Stomach smooth muscle (tissue), 2 donors: Measurements from ENCODE around the gene CDC45.

Source experiments
- H3K27ac ChIP-seq: one replicate; pipeline ENCODE4 v1.7.0; 2013; ENCODE audit warnings: mild to moderate bottlenecking, low read length, inconsistent platforms
- H3K27me3 ChIP-seq, 2 donors: one replicate each; pipeline ENCODE4 v1.7.0; 2013; ENCODE audit warnings: low read length in 2 of 2; ENCODE audit not compliant: insufficient read depth in 2 of 2, control insufficient read depth in 1 of 2
- H3K36me3 ChIP-seq, 2 donors: one replicate each; pipeline ENCODE4 v1.7.0; 2013; ENCODE audit warnings: low read length in 2 of 2; ENCODE audit not compliant: control insufficient read depth in 2 of 2, insufficient read depth in 2 of 2
- H3K4me1 ChIP-seq: one replicate; pipeline ENCODE4 v1.7.0; 2013; ENCODE audit warnings: low read length; ENCODE audit not compliant: control insufficient read depth, insufficient read depth
- H3K4me3 ChIP-seq, 2 donors: one replicate each; pipeline ENCODE4 v1.7.0; 2013; ENCODE audit warnings: low read length in 2 of 2
- H3K9ac ChIP-seq, 2 donors: one replicate each; pipeline ENCODE4 v1.7.0; 2013; ENCODE audit warnings: low read length in 2 of 2, mild to moderate bottlenecking in 1 of 2
- H3K9me3 ChIP-seq, 2 donors: one replicate each; pipeline ENCODE4 v1.7.0; 2013; ENCODE audit warnings: low read length in 2 of 2; ENCODE audit not compliant: control insufficient read depth in 2 of 2
- donor health status: healthy.
- donor health status: Pancreatic carcinoma.

Gene CDC45

DNA sequence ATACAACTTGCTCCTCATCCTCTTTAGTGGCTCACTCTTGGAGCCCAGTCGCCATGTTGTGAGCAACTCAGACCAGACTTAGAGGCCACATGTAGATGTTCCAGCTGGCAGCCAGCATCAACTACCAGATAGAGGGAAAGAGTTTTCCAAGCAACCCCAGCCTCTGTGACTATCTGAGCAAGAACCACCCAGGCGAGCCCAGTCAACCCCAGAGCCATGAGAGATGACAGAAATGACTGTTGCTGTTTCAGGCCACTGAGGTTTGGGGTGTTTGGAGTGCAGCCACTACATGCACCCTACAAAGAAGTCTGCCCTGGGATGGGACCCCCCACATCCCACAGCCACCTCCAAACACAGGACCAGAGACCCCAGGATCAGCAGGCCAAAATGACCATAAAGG, 69.2 kb downstream of the CDC45 start:
- H3K9me3 ChIP-seq = peaks cover 0 to 2% of the 10 kb centered on the region in 2 donors
- no peaks in the 10 kb centered on the region for H3K36me3 ChIP-seq
- H3K27me3 ChIP-seq = peaks cover 4 to 6% of the 10 kb centered on the region in 2 donors
- no peaks in the 10 kb centered on the region for H3K4me1 ChIP-seq
- H3K27ac ChIP-seq = no peak overlapping the region
- no peak overlapping the region for H3K9ac ChIP-seq
- H3K4me3 ChIP-seq = no peak overlapping the region

- Histone ChIP-seq H3K4me1 (no peaks in the 10 kb centered on the region), H3K9me3 (peaks cover 0 to 2% of the 10 kb centered on the region in 2 donors), H3K36me3 (no peaks in the 10 kb centered on the region), H3K27me3 (peaks cover 2 to 3% of the 10 kb centered on the region in 2 donors), H3K27ac (no peak overlapping the region), H3K9ac (no peak overlapping the region), H3K4me3 (no peak overlapping the region)
These were observed 69.7 kb downstream of the CDC45 start for GRCh38 chr22:19549428-19549827.

DNA sequence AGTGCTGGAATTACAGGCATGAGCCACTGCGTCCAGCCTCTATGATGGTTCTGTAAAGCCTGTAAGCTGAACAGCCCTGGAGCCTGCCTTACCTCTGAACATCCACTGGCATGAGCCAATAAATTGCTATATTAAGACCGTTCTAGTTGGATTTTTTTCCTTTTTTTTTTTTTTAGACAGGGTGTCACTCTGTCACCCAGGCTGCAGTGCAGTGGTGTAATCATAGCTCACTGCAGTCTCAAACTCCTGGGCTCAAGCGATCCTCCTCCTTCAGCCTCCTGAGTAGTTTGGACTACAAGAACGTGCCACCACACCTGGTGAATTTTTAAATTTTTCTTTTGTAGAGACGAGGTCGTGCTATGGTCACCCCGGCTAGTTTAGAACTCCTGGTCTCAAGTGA, 70.7 kb downstream of the CDC45 start:
- no peaks in the 10 kb centered on the region for H3K27me3 ChIP-seq
- peaks cover 0 to 2% of the 10 kb centered on the region in 2 donors for H3K9me3 ChIP-seq
- H3K4me1 ChIP-seq = no peaks in the 10 kb centered on the region
- no peak overlapping the region for H3K9ac ChIP-seq
- no peak overlapping the region for H3K27ac ChIP-seq
- H3K4me3 ChIP-seq = no peak overlapping the region
- no peaks in the 10 kb centered on the region for H3K36me3 ChIP-seq

DNA sequence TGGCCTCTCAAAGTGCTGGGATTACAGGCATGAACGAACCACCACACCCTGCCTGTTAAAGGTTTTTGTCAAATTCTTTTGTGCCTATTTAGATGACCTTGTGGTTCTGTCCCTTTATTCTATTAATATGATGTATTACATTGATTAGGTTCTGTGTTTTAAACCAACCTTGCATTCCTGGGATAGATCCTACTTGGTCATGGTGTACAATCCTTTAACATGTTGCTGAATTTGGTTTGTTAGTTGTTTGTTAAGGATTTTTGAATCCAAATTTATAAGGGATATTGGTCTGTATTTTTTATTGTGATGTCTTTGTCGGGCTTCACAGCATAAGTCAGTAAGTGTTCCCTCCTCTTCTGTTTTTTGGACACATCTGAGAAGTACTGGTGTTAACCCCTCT, 73.5 kb downstream of the CDC45 start:
- peaks cover 0 to 2% of the 10 kb centered on the region in 2 donors for H3K9me3 ChIP-seq
- H3K4me1 ChIP-seq = no peaks in the 10 kb centered on the region
- no peaks in the 10 kb centered on the region for H3K36me3 ChIP-seq
- no peak overlapping the region for H3K4me3 ChIP-seq
- H3K9ac ChIP-seq = no peak overlapping the region
- H3K27ac ChIP-seq = no peak overlapping the region
- peaks cover 5 to 8% of the 10 kb centered on the region in 2 donors for H3K27me3 ChIP-seq

DNA sequence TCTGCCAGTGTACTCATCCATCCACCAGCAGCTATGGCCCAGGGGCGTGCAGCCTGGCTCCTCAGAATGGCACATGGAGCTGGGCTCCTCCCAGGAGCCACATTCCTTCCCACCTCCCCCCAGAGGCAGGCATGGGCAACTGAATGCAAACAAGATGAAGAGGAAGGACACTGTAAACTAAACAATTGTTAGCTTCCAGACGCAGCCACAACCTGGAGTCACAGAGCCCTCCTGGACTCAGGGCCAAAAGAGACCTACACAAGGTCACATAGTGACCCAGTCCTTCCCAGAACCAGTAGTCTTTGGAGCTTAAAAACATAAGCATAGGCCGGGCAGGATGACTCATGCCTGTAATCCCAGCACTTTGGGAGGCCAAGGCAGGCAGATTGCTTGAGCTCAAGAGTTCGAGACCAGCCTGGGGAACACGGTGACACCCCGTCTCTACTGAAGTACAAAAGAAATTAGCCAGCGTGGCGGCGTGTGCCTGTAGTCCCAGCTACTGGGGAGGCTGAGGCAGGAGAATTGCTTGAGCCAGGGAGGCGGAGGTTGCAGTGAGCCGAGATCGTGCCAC, 75.2 kb downstream of the CDC45 start:
- no peak overlapping the region for H3K27ac ChIP-seq
- H3K36me3 ChIP-seq = no peaks in the 10 kb centered on the region
- no peaks in the 10 kb centered on the region for H3K4me1 ChIP-seq

DNA sequence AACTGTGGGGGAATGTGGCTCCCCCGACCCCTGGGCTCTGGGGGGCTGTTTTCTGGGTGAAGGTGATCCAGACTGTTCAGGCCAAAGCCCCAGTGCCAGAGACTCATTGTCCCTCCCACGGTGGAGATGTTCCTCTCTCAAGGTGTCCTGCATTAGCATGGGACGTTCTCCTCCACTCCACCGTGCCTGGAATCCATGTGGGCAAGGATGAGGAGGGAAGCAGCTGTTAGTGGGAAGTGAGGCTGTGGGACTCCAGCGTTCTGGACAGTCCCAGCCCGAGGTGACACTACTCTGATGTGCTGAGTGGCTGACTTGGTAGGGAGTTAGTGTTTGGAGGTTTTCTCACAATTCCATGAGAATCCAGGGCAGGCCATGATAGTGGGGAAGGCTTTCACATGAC, 75.9 kb downstream of the CDC45 start:
- H3K9ac ChIP-seq = no peak overlapping the region
- peaks cover 5 to 8% of the 10 kb centered on the region in 2 donors for H3K27me3 ChIP-seq
- H3K4me1 ChIP-seq = no peaks in the 10 kb centered on the region
- no peak overlapping the region for H3K27ac ChIP-seq
- H3K36me3 ChIP-seq = no peaks in the 10 kb centered on the region
- H3K4me3 ChIP-seq = no peak overlapping the region
- peaks cover 0 to 2% of the 10 kb centered on the region in 2 donors for H3K9me3 ChIP-seq

More for the DNA sequence above, 75.2 kb downstream of the CDC45 start:
- peaks cover 0 to 2% of the 10 kb centered on the region in 2 donors for H3K9me3 ChIP-seq
- H3K4me3 ChIP-seq = no peak overlapping the region
- no peak overlapping the region for H3K9ac ChIP-seq
- peaks cover 5 to 8% of the 10 kb centered on the region in 2 donors for H3K27me3 ChIP-seq

DNA sequence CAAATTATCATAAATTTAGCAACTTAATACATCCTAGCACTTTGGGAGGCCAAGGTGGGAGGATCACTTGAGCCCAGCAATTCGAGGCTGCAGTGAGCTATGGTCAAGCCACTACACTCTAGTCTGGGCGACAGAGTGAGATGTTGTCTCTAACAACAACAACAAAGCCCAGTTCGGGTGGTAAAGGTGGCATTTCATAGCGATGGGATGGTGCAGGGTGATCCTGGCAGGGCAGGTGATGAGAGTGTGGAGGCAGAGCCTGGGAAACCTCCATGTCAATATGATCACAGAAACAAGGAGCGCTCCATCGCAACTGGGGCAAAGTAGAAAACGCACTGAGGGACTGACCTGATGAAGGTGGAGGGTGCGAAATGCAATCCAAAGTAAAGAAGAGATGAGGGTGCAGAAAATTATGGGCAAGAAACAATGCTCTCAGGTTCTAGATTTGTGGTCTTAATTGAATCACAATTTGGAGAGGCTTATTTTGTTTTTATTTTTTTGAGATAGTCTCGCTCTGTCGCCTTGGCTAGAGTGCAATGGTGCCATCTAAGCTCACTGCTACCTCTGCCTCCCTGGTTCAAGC, 77.3 kb downstream of the CDC45 start:
- Histone ChIP-seq H3K4me1 (no peaks in the 10 kb centered on the region), H3K27me3 (peaks cover 5 to 8% of the 10 kb centered on the region in 2 donors), H3K9ac (no peak overlapping the region), H3K4me3 (no peak overlapping the region), H3K9me3 (peaks cover 0 to 2% of the 10 kb centered on the region in 2 donors), H3K36me3 (no peaks in the 10 kb centered on the region), H3K27ac (no peak overlapping the region)

- Histone ChIP-seq H3K4me1 (no peaks in the 10 kb centered on the region), H3K9me3 (no peaks in the 10 kb centered on the region), H3K27ac (no peak overlapping the region), H3K4me3 (no peak overlapping the region), H3K27me3 (peaks cover 5 to 8% of the 10 kb centered on the region in 2 donors), H3K9ac (no peak overlapping the region), H3K36me3 (no peaks in the 10 kb centered on the region)
These were observed 79.6 kb downstream of the CDC45 start for GRCh38 chr22:19559324-19559811.

DNA sequence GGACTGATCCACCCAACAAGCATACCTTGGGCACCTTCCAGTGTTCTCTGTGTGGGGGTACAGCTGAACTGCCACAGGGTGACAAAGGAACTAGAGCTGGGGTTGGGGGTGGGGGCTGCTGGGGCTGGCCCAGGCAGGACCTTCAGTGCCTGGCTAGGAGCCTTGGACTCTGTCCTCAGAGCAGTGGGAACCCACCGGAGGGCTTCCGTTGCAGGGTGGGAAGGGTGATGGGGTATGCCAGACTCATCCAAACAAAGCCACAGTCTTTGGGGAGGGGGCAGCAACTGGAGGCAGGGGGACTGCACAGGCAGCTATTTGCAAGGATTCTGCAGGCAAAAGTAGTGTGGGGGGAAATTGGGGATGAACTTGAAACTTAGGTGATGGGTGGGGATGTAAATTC, 80.2 kb downstream of the CDC45 start:
- peaks cover 5 to 8% of the 10 kb centered on the region in 2 donors for H3K27me3 ChIP-seq
- no peak overlapping the region for H3K9ac ChIP-seq
- peaks cover 0 to 3% of the 10 kb centered on the region in 2 donors for H3K9me3 ChIP-seq
- no peaks in the 10 kb centered on the region for H3K4me1 ChIP-seq
- H3K36me3 ChIP-seq = no peaks in the 10 kb centered on the region
- H3K27ac ChIP-seq = no peak overlapping the region
- no peak overlapping the region for H3K4me3 ChIP-seq

DNA sequence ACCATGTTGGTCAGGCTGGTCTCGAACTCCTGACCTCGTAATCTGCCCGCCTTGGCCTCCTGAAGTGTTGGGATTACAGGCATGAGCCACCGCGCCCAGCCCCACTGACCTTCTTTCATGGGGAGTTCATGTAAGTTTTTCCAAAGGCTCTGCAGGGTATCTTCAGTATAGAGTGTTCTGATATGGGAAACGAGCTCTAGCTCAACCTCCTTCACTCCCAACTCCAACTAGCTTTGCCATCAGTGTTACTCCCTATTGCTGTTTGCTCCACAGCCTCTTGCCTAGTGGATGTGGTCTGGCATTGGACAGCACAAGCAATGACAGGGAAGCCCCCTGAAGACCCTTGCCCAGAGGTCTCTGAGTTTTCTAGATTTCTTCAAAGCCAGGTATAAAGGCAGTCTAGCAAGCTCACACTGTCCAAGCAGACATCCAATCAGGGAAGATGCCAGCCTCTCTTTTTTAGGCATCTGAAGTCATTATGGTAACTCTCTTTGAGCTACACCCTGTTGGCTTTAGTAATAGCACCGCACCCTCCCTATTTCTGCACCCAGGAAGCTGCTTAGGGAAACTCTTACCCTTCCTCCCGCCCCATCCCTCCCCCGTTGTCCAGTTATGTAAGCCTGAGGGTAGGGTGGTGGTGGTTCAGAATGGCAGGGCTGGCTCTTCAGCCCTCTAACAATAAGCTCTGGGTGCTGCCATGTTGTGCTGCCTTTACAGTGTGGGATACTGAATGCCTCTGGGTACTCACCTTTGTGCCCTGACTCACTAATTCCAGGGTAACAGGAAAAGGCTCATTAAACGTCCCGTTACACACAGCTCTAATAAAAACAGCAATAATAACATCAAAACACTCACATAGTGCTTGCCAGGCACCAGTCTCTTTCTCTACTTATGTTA, 85.9 kb downstream of the CDC45 start:
- H3K27ac ChIP-seq = no peak overlapping the region
- peaks cover 3% of the 10 kb centered on the region for H3K4me1 ChIP-seq
- no peak overlapping the region for H3K9ac ChIP-seq

More for the DNA sequence above, 85.9 kb downstream of the CDC45 start:
- H3K9me3 ChIP-seq = peaks cover 0 to 3% of the 10 kb centered on the region in 2 donors
- H3K36me3 ChIP-seq = no peaks in the 10 kb centered on the region
- peaks cover 2 to 7% of the 10 kb centered on the region in 2 donors for H3K27me3 ChIP-seq
- H3K4me3 ChIP-seq = no peak overlapping the region
